Mammary epithelial cell (primary cell): ENCODE data around the gene DGKG.

ENCODE experiments used
- CTCF ChIP-seq, 2 donors: IDR thresholded peaks in 1 of 2; conservative IDR thresholded peaks in 1 of 2; 2 replicates each; pipeline ENCODE4 v1.5.1; 2011 to 2012; ENCODE audit warnings: inconsistent platforms in 2 of 2, low read length in 2 of 2, mild to moderate bottlenecking in 2 of 2, control low read depth in 1 of 2, low read depth in 1 of 2; ENCODE audit not compliant: insufficient read depth in 1 of 2; ENCODE audit errors: extremely low read depth in 1 of 2
- EZH2 ChIP-seq: IDR thresholded peaks from 2 replicates; pipeline ENCODE4 v1.6.1; 2012; ENCODE audit warnings: low read length, inconsistent platforms, borderline replicate concordance

GRCh38 chr3:186322761-186323160 is 39.3 kb downstream of the DGKG start:
- no peak for TF ChIP-seq CTCF (conservative IDR thresholded peaks at IDR 0.05 in 1 of 2, IDR thresholded peaks at IDR 0.05 in 1 of 2; ENCODE audit: extremely low read depth in 1 of 2, insufficient read depth in 1 of 2, low read depth in 1 of 2, low read length in 2 of 2)
- TF ChIP-seq EZH2, result no peak
